ENCODE measurements around the gene TINAGL1. TPM values are rescaled to one million over a fixed set of nuclear protein-coding genes. Genes with fewer than 3 reads are reported as not detected.

TINAGL1 gene
- total RNA-seq, 2 experiments from 2014 or later: not detected

DNA sequence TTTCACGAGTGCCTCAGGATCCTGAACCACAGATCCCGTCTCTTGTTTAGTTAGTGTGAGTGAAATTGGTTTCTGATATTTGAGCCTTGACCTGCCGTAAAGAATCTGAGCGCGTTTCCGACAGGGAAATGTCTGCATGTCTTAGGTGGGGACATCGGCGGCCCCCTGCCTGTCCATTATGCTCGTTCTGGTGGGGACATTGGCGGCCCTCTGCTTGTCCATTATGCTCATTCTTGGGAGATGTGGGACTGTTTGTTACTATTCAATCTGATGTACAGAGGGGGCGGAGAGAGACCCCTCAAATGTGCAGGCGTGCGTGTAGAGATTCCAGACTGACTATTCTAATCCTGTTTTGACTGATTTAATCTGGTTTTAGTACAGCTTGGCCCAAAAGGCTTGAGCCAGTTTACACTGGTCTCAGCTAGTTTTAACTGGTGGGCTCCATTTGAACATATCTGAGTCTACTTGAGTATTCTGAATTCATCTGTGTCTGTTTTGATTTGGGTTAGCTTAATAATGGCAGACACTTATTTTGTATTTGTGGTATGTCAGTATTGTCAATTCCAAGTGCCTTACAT is 6.6 kb upstream of the TINAGL1 start:
- no peak overlapping the region for H3K27ac Mint-ChIP-seq
- H3K9me3 Mint-ChIP-seq (ENCODE audit: low read depth): no peaks in the 10 kb centered on the region
- DNase-seq: no peak
- intact Hi-C loops (cut with DNase I, micrococcal nuclease): no loop called here
- ChIA-PET POLR2A (no interaction called here), CTCF (interaction anchor here (1.1 to 1.4 kb wide), 2 partner anchors 20 to 31 kb away, joined by 3 to 4 read pairs; no protein-coding TSS in a partner anchor)
- no peaks in the 10 kb centered on the region for H3K27me3 Mint-ChIP-seq
- H3K4me3 Mint-ChIP-seq: no peak overlapping the region
- H3K36me3 Mint-ChIP-seq (ENCODE audit: low read depth): no peaks in the 10 kb centered on the region
- H3K4me1 Mint-ChIP-seq: no peaks in the 10 kb centered on the region
- ATAC-seq: no peak

DNA sequence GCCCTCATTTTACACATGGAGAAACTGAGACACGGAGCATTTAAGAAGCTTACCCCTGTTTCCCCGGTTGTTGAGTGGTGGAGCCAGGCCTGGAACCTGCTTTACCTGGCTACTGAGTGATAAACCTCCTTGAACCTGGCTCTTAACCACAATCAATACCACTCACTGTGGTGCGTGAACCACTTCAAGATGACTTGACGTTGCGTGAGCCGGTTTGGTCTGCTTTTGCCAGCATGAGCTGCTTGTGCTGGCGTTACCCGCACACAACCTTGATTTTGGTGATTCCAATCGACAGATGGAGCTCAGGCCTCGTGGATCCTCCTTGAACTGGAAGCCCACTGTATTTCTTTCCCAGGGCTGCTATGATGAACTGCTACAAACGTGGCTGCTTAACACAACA is 6.1 kb upstream of the TINAGL1 start:
- intact Hi-C loops (cut with DNase I, micrococcal nuclease): no loop called here
- no peaks in the 10 kb centered on the region for H3K36me3 Mint-ChIP-seq (ENCODE audit: low read depth)
- ATAC-seq: no peak
- no peaks in the 10 kb centered on the region for H3K9me3 Mint-ChIP-seq (ENCODE audit: low read depth)
- no peak for DNase-seq
- H3K27me3 Mint-ChIP-seq: no peaks in the 10 kb centered on the region
- H3K4me3 Mint-ChIP-seq: no peak overlapping the region
- CTCF ChIA-PET: interaction anchor here (0.7 to 1.4 kb wide), 3 partner anchors 21 to 880 kb away, joined by 3 to 4 read pairs (median 3); no protein-coding TSS in a partner anchor
- H3K4me1 Mint-ChIP-seq: no peaks in the 10 kb centered on the region
- H3K27ac Mint-ChIP-seq: no peak overlapping the region
- POLR2A ChIA-PET: no interaction called here

DNA sequence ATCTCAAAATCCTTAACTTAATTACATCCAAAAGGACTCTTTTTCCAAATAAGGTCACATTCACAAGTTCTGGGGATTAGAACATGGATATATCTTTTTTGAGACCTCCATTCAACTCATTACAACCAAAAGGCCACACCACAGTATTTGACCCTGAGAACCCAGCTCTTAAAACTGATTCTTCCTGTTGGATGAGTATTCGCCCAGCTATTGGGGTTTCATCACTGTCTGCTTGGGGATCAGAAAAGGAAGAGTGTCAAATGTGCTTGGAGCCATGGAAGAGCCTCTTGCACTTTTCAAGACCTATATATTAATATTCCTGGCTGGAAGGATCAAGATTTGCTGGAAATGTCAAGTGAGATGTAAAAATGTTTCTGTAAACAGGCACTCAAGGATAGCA is 5.4 kb upstream of the TINAGL1 start:
- intact Hi-C loops (cut with DNase I, micrococcal nuclease): no loop called here
- H3K36me3 Mint-ChIP-seq (ENCODE audit: low read depth): no peaks in the 10 kb centered on the region
- POLR2A ChIA-PET: no interaction called here
- no peak for ATAC-seq
- no peak for DNase-seq
- CTCF ChIA-PET: interaction anchor here (0.7 to 1.4 kb wide), 2 partner anchors 21 to 74 kb away, joined by 3 to 4 read pairs; partner anchors contain the start of gene PEF1
- no peak overlapping the region for H3K4me3 Mint-ChIP-seq
- H3K27ac Mint-ChIP-seq: no peak overlapping the region
- no peaks in the 10 kb centered on the region for H3K4me1 Mint-ChIP-seq
- no peaks in the 10 kb centered on the region for H3K27me3 Mint-ChIP-seq
- no peaks in the 10 kb centered on the region for H3K9me3 Mint-ChIP-seq (ENCODE audit: low read depth)

DNA sequence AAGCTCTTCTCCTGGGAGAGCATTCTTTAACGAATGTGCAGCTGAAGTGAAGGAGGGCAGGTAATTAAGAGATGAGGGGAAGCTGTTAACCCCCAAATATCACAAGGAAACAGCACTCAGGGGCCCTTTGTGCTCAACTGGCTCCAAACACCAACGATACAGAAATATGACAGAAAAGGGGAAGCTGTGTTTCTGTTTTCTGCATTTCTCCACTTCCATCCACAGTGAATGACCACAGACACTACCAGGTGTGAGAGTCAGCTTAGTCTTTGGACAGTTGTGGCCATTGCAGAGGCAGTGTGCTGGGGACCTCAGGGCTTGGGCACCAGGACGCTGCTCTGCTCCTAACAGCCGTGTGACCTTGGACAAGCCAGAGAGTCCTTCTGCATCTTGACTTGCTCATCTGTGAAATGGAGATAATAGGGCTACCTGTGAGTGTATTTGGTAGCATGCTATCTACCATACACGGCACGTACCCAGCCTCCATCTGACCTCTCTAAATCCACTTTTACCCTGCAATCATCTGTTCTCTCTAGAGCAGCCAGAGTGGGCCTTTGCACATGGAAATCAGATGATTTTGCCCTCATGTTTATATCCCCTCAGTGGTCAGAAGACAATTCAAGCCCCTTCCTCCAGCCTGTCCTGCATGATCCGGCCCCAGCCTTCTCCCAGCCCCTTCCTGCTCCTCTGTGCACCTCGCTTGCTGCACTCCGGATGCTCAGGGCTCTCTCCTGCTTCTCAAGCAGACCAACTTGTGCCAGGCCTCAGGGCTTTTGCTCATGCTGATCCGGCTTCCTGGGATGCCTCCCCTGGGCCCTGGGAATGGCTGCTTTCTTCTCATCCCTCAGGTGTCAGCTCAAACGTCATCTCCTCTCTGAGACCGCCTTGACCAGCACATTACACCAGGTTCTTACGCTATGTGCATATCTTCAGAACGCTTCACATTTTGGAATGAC is 4.7 kb upstream of the TINAGL1 start:
- ChIA-PET CTCF (interaction anchor here (0.7 kb wide), 1 partner anchor 73 kb away, joined by 3 read pairs; the partner anchor contains the start of gene PEF1), POLR2A (no interaction called here)
- intact Hi-C loops (cut with DNase I, micrococcal nuclease): no loop called here
- Mint-ChIP-seq H3K9me3 (ENCODE audit: low read depth) (no peaks in the 10 kb centered on the region), H3K4me1 (peaks cover 2% of the 10 kb centered on the region), H3K36me3 (ENCODE audit: low read depth) (no peaks in the 10 kb centered on the region), H3K27ac (no peak overlapping the region), H3K27me3 (peaks cover 2% of the 10 kb centered on the region), H3K4me3 (no peak overlapping the region)
- ATAC-seq: no peak
- DNase-seq: no peak

DNA sequence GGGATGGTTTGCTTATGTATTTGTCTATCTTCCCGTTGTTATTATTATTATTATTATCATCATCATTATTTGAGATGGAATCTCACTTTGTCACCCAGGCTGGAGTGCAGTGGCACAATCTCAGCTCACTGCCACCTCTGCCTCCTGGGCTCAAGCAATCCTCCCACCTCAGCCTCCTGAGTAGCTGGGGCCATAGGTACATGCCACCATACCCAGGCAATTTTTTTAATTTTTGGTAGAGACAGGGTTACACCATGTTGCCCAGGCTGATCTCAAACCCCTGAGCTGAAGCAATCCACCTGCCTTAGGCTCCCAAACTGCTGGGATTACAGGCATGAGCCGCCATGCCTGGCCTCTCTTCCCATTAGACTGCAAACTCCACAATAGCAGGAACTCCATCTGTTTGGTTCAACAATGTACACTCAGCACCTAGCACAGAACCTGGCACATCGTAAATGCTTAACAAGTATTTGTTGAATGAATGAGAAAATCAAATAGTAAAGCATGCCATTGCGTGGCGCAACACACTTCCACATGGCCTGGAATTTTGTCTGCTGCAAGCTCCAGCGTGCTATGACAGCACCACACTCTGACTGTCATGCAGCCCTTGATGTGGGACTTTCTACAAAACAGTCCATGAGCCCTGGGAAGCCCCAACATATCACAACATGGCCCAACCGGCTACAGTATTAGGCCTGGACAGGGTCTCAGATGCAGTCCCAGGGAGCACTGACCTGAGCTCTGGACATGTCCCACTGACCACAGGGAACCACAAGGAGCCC is 3.8 kb upstream of the TINAGL1 start:
- Mint-ChIP-seq H3K27ac (no peak overlapping the region), H3K9me3 (ENCODE audit: low read depth) (no peaks in the 10 kb centered on the region), H3K36me3 (ENCODE audit: low read depth) (no peaks in the 10 kb centered on the region), H3K4me1 (peaks cover 2% of the 10 kb centered on the region), H3K27me3 (peaks cover 4% of the 10 kb centered on the region), H3K4me3 (no peak overlapping the region)
- DNase-seq (no peak), ATAC-seq (no peak)
- ChIA-PET POLR2A (no interaction called here), CTCF (interaction anchor here (1.5 kb wide), 1 partner anchor 8 kb away, joined by 3 read pairs; no protein-coding TSS in a partner anchor)
- intact Hi-C loops (cut with DNase I, micrococcal nuclease): no loop called here

DNA sequence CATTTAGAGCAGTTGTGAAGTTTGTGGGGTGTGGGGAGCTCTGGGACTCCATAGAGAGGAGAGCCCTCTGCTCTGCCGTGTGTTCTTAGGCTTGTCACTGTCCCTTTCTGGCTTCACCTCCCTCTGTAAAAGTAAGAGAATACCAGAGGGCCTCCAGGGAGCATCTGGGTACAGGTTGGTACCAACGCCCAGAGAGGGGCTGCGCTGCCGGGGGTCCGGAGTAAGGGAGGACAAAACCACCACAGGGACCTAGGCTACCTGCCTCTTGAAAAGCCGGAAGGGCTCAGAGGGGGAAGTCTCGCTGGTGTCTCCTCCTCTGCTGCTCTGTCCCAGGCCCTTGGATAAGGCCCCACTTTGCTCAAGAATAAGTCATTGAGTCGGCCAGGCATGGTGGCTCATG is 3.1 kb upstream of the TINAGL1 start:
- POLR2A ChIA-PET: no interaction called here
- CTCF ChIA-PET: interaction anchor here (1.5 kb wide), 1 partner anchor 8 kb away, joined by 3 read pairs; no protein-coding TSS in a partner anchor
- intact Hi-C loops (cut with DNase I, micrococcal nuclease): no loop called here
- Mint-ChIP-seq H3K9me3 (ENCODE audit: low read depth) (no peaks in the 10 kb centered on the region), H3K4me3 (no peak overlapping the region), H3K4me1 (peaks cover 2% of the 10 kb centered on the region), H3K27ac (no peak overlapping the region), H3K36me3 (ENCODE audit: low read depth) (no peaks in the 10 kb centered on the region), H3K27me3 (peaks cover 4% of the 10 kb centered on the region)
- no peak for DNase-seq
- no peak for ATAC-seq

DNA sequence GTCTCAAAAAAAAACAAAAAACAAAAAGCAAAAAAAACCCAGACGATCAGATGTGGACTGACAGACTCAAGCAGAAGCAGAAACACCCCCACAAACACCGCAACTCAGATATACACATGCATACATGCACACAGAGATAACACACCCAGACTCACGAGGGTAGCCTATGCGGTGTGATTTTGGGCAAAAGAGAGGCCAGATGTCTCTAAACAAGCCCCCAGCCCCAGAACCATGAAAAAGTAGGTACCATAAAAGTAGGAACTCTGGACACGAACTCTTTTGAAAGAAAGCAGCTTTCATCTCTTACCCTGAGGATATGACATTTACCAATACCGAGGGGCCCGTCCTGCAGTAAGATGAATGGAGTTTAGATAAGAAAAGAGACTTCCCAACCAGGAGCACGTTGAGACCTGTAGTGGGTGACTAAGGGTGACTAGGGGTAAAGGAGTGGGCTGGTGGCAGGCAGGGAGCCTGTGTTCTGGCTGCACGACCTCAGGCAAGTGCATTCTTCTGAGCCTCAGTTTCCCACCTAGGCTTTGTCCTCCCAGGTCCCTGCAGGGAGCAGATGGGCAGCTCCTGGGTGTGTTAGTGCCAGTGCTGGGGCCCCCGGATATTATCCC is 1.5 kb upstream of the TINAGL1 start:
- H3K4me1 Mint-ChIP-seq: peaks cover 2% of the 10 kb centered on the region
- no peak for DNase-seq
- no peak overlapping the region for H3K27ac Mint-ChIP-seq
- ChIA-PET CTCF (no interaction called here), POLR2A (no interaction called here)
- intact Hi-C loops (cut with DNase I, micrococcal nuclease): no loop called here
- no peak overlapping the region for H3K4me3 Mint-ChIP-seq
- no peak for ATAC-seq
- no peaks in the 10 kb centered on the region for H3K9me3 Mint-ChIP-seq (ENCODE audit: low read depth)
- H3K36me3 Mint-ChIP-seq (ENCODE audit: low read depth): no peaks in the 10 kb centered on the region
- peaks cover 4% of the 10 kb centered on the region for H3K27me3 Mint-ChIP-seq

DNA sequence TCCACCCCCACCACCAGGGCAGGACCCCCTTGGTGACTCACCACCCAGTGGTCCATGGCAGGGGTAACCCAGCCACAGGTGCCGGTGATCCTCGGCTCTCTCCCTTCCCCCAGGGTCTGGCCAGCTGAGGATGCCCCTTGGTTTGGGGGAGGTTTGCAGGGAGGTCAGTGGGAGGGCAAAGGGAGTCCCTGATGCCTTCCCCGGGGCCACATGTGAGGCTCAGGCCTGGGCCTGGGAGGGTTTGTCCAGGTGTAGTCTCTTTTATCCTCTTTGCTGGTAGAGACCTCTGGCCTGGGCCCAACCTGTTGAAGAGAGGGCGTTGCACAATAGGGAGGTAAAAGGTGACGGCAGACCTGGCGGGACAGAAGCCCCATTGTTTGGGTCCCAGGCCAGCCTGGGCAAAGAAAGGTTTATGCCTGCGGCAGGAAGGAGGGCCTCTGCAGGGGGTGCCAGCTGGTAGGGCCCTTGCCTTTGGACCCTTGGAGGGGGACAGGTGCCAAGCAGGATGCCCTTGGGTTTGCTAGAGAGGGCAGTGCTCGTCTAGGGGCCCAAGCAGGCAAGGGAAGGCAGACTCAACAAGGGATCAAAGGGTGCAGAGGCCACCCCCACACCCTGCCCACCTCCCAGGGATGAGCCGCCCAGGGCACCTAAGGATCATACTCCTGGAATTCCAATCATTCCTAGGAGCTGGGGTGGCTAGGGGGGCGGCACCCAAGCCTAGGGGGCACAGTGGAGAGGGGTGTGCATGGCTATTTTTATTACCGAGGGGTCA is 760 bp upstream of the TINAGL1 start:
- intact Hi-C loops (cut with DNase I, micrococcal nuclease): no loop called here
- Mint-ChIP-seq H3K9me3 (ENCODE audit: low read depth) (no peaks in the 10 kb centered on the region), H3K27ac (no peak overlapping the region), H3K27me3 (peaks cover 4% of the 10 kb centered on the region), H3K4me3 (no peak overlapping the region), H3K36me3 (ENCODE audit: low read depth) (no peaks in the 10 kb centered on the region), H3K4me1 (peaks cover 2% of the 10 kb centered on the region)
- CTCF ChIA-PET: no interaction called here
- POLR2A ChIA-PET: no interaction called here
- no peak for ATAC-seq
- DNase-seq: no peak

DNA sequence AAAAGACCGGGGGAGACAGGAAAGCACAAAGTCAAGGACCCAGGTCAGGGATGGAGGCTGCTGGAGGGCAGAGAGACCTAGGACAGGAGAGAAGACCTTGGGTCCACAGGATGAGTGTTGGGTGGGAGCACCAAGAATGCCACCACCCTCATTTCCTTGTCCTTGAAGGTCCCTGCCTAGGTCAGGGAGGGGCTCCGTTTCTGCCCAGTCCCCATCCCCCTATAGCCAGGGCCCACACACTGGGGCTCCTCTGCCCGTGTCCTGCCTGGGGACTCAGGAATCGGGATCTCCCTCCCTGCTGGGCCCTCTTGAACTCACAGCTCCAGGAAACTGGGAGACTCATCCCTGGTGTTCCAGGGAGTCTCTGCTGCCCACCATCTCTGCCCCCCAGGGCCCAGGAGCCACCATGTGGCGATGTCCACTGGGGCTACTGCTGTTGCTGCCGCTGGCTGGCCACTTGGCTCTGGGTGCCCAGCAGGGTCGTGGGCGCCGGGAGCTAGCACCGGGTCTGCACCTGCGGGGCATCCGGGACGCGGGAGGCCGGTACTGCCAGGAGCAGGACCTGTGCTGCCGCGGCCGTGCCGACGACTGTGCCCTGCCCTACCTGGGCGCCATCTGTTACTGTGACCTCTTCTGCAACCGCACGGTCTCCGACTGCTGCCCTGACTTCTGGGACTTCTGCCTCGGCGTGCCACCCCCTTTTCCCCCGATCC is 584 bp downstream of the TINAGL1 start:
- Mint-ChIP-seq H3K27me3 (peaks cover 4% of the 10 kb centered on the region), H3K36me3 (ENCODE audit: low read depth) (no peaks in the 10 kb centered on the region), H3K4me1 (peaks cover 2% of the 10 kb centered on the region), H3K4me3 (no peak overlapping the region), H3K9me3 (ENCODE audit: low read depth) (no peaks in the 10 kb centered on the region), H3K27ac (no peak overlapping the region)
- CTCF ChIA-PET: interaction anchor here (0.8 kb wide), 1 partner anchor 52 kb away, joined by 3 read pairs; no protein-coding TSS in a partner anchor
- ATAC-seq: no peak
- DNase-seq: no peak
- POLR2A ChIA-PET: no interaction called here
- intact Hi-C loops (cut with DNase I, micrococcal nuclease): no loop called here

DNA sequence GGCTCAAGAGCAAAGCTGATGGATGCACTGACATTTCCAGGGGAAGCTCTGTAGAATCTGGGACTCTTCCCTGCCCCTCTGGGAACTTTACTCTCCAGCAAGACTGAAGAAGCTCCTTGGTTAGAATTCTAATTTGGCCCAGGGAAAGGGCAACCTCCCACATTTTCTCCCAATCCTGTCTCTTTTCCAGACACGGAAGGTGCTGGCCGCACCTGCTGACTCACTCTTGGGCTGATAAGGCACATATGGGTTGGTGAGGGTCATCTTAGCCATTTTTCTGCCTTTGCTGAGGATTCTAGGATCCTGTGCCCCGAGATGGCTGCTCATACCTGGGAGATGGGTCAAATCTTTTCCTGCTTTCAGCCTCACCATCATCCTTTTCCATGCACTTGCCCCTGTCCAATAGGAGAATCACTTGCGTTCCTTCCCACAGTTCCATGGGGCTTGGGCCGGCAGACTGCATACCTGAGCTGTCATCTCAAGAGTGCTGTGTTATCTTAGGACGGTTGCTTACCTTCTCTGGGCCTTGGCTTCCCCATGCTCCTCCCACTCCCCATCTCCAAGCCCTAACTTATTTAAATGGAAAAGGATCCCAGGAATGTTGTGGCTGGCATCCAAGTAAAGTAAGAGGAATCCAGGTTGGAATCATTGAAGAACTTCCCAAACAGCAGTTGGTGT is 1.3 kb downstream of the TINAGL1 start:
- CTCF ChIA-PET: interaction anchor here (0.7 to 0.8 kb wide), 2 partner anchors 52 to 61 kb away, joined by 3 read pairs; no protein-coding TSS in a partner anchor
- no peak overlapping the region for H3K27ac Mint-ChIP-seq
- no peak for DNase-seq

More for the DNA sequence above, 1.3 kb downstream of the TINAGL1 start:
- Mint-ChIP-seq H3K4me1 (peaks cover 2% of the 10 kb centered on the region), H3K4me3 (no peak overlapping the region), H3K36me3 (ENCODE audit: low read depth) (no peaks in the 10 kb centered on the region), H3K9me3 (ENCODE audit: low read depth) (no peaks in the 10 kb centered on the region), H3K27me3 (peaks cover 4% of the 10 kb centered on the region)
- POLR2A ChIA-PET: no interaction called here
- no peak for ATAC-seq
- intact Hi-C loops (cut with DNase I, micrococcal nuclease): no loop called here
